HEK293 (cell line): ENCODE data around the gene FAM177B.
A peak's percentile ranks its signal among the peaks of the same experiment; 100 is the strongest.

Experiments used
- ELK4 ChIP-seq: IDR thresholded peaks from 2 replicates; pipeline ENCODE4 v1.6.1; 2011; ENCODE audit warnings: mild to moderate bottlenecking, low read depth, low read length, borderline replicate concordance
- INSM2 ChIP-seq: fragments of 450-650 bp; formaldehyde crosslinking; IDR thresholded peaks from 2 replicates; pipeline ENCODE4 v1.5.1; 2016; ENCODE audit warnings: missing biosample characterization, missing genetic modification characterization
- MZF1 ChIP-seq: fragments of 450-650 bp; formaldehyde crosslinking; IDR thresholded peaks from 2 replicates; pipeline ENCODE4 v1.5.1; 2017; ENCODE audit warnings: missing biosample characterization, missing genetic modification characterization, borderline replicate concordance
- SP7 ChIP-seq: fragments of 450-650 bp; formaldehyde crosslinking; IDR thresholded peaks from 2 replicates; pipeline ENCODE4 v1.5.1; 2016; ENCODE audit warnings: missing biosample characterization, missing genetic modification characterization
- TRIM28 ChIP-seq: IDR thresholded peaks from 2 replicates; pipeline ENCODE4 v1.6.1; 2011; ENCODE audit warnings: low read length, control low read depth, borderline replicate concordance
- ZBTB17 ChIP-seq: fragments of 450-650 bp; formaldehyde crosslinking; IDR thresholded peaks from 2 replicates; pipeline ENCODE4 v1.5.1; 2016; ENCODE audit warnings: missing biosample characterization, missing genetic modification characterization
- ZBTB20 ChIP-seq: fragments of 450-650 bp; formaldehyde crosslinking; IDR thresholded peaks from 2 replicates; pipeline ENCODE4 v1.5.1; 2016; ENCODE audit warnings: missing biosample characterization, missing genetic modification characterization
- ZBTB26 ChIP-seq: fragments of 450-650 bp; formaldehyde crosslinking; optimal IDR thresholded peaks from 2 replicates; pipeline ENCODE3; 2016; ENCODE audit warnings: missing biosample characterization, mild to moderate bottlenecking, missing genetic modification characterization
- ZBTB48 ChIP-seq: fragments of 450-650 bp; formaldehyde crosslinking; IDR thresholded peaks from 2 replicates; pipeline ENCODE4 v1.5.1; 2016; ENCODE audit warnings: missing biosample characterization, missing genetic modification characterization
- ZBTB6 ChIP-seq: fragments of 450-650 bp; formaldehyde crosslinking; IDR thresholded peaks from 2 replicates; pipeline ENCODE4 v1.5.1; 2017; ENCODE audit warnings: missing biosample characterization, missing genetic modification characterization
- ZIC2 ChIP-seq: fragments of 450-650 bp; formaldehyde crosslinking; IDR thresholded peaks from 2 replicates; pipeline ENCODE4 v1.5.1; 2016; ENCODE audit warnings: missing biosample characterization, missing genetic modification characterization
- ZNF10 ChIP-seq: fragments of 450-650 bp; formaldehyde crosslinking; IDR thresholded peaks from 2 replicates; pipeline ENCODE4 v1.5.1; 2017; ENCODE audit warnings: missing biosample characterization, missing genetic modification characterization
- ZNF114 ChIP-seq: fragments of 450-650 bp; formaldehyde crosslinking; IDR thresholded peaks from 2 replicates; pipeline ENCODE4 v1.5.0; 2017; ENCODE audit warnings: missing biosample characterization, missing genetic modification characterization
- ZNF133 ChIP-seq: fragments of 450-650 bp; formaldehyde crosslinking; IDR thresholded peaks from 2 replicates; pipeline ENCODE4 v1.5.1; 2016; ENCODE audit warnings: missing biosample characterization, missing genetic modification characterization
- ZNF174 ChIP-seq: fragments of 450-650 bp; formaldehyde crosslinking; IDR thresholded peaks from 2 replicates; pipeline ENCODE4 v1.5.0; 2017; ENCODE audit warnings: missing biosample characterization, mild to moderate bottlenecking, missing genetic modification characterization
- ZNF239 ChIP-seq: fragments of 450-650 bp; formaldehyde crosslinking; IDR thresholded peaks from 2 replicates; pipeline ENCODE4 v1.5.1; 2016; ENCODE audit warnings: missing biosample characterization, missing genetic modification characterization
- ZNF335 ChIP-seq: fragments of 450-650 bp; formaldehyde crosslinking; conservative IDR thresholded peaks from 2 replicates; pipeline ENCODE4 v1.5.1; 2016; ENCODE audit warnings: missing biosample characterization, missing genetic modification characterization
- ZNF37A ChIP-seq: fragments of 450-650 bp; IDR thresholded peaks from 2 replicates; pipeline ENCODE4 v1.5.1; 2018; ENCODE audit warnings: missing biosample characterization, missing genetic modification characterization
- ZNF394 ChIP-seq: fragments of 450-650 bp; formaldehyde crosslinking; IDR thresholded peaks from 2 replicates; pipeline ENCODE4 v1.5.1; 2016; ENCODE audit warnings: missing biosample characterization, missing genetic modification characterization, mild to moderate bottlenecking, moderate library complexity, borderline replicate concordance
- ZNF560 ChIP-seq: fragments of 450-650 bp; formaldehyde crosslinking; IDR thresholded peaks from 2 replicates; pipeline ENCODE4 v1.5.1; 2017; ENCODE audit warnings: missing biosample characterization, missing genetic modification characterization, borderline replicate concordance
- ZNF580 ChIP-seq: fragments of 450-650 bp; formaldehyde crosslinking; IDR thresholded peaks from 2 replicates; pipeline ENCODE4 v1.5.1; 2016; ENCODE audit warnings: missing biosample characterization, missing genetic modification characterization
- ZNF621 ChIP-seq: fragments of 450-650 bp; formaldehyde crosslinking; IDR thresholded peaks from 2 replicates; pipeline ENCODE4 v1.5.1; 2017; ENCODE audit warnings: missing biosample characterization, missing genetic modification characterization
- ZNF692 ChIP-seq: fragments of 450-650 bp; formaldehyde crosslinking; IDR thresholded peaks from 2 replicates; pipeline ENCODE4 v1.5.1; 2016; ENCODE audit warnings: missing biosample characterization, missing genetic modification characterization
- ZNF707 ChIP-seq: fragments of 450-650 bp; formaldehyde crosslinking; IDR thresholded peaks from 2 replicates; pipeline ENCODE4 v1.5.1; 2016; ENCODE audit warnings: missing biosample characterization, missing genetic modification characterization
- ZNF76 ChIP-seq: fragments of 450-650 bp; formaldehyde crosslinking; IDR thresholded peaks from 2 replicates; pipeline ENCODE4; 2016; ENCODE audit warnings: low read depth, missing biosample characterization, missing genetic modification characterization, borderline replicate concordance
- ZSCAN18 ChIP-seq: fragments of 450-650 bp; formaldehyde crosslinking; IDR thresholded peaks from 2 replicates; pipeline ENCODE4 v1.5.1; 2016; ENCODE audit warnings: missing biosample characterization, missing genetic modification characterization
- ZSCAN5A ChIP-seq: fragments of 450-650 bp; formaldehyde crosslinking; IDR thresholded peaks from 2 replicates; pipeline ENCODE4 v1.5.1; 2016; ENCODE audit warnings: missing biosample characterization, missing genetic modification characterization

Gene FAM177B

GRCh38 chr1:222784916-222785315 is 47.9 kb downstream of the FAM177B start (continued):
- TF ChIP-seq INSM2 (tag by site-specific recombination): no peak
- no peak for TF ChIP-seq ZNF621 (tag by site-specific recombination)
- no peak for TF ChIP-seq ZNF394
- no peak for TF ChIP-seq ZNF133 (tag by site-specific recombination)
- no peak for TF ChIP-seq ZNF114 (tag by site-specific recombination)
- TF ChIP-seq ELK4: no peak
- no peak for TF ChIP-seq ZNF239 (tag by site-specific recombination)
- no peak for TF ChIP-seq ZNF10 (tag by site-specific recombination)
- TF ChIP-seq ZNF692: peak; percentile 62
- no peak for TF ChIP-seq ZSCAN18
- TF ChIP-seq ZBTB6 (tag by site-specific recombination): no peak
- TF ChIP-seq ZBTB17 (tag by site-specific recombination): peak; percentile 57; the same call in 1 of the 2 replicates
- TF ChIP-seq ZNF174 (tag by site-specific recombination): no peak
- no peak for TF ChIP-seq ZSCAN5A (tag by site-specific recombination)
- peak; percentile 51; the same call in 1 of the 2 replicates for TF ChIP-seq SP7 (tag by site-specific recombination)
- peak; percentile 62; the same call in 1 of the 2 replicates for TF ChIP-seq ZBTB20 (tag by site-specific recombination)
- no peak for TF ChIP-seq ZNF335 (tag by site-specific recombination)
- TF ChIP-seq ZNF560: no peak
- no peak for TF ChIP-seq ZIC2 (tag by site-specific recombination)
- TF ChIP-seq ZNF707: no peak
- no peak for TF ChIP-seq ZBTB48 (tag by site-specific recombination)
- no peak for TF ChIP-seq ZNF76
- no peak for TF ChIP-seq TRIM28
- no peak for TF ChIP-seq ZBTB26 (tag by site-specific recombination)
- TF ChIP-seq MZF1 (tag by site-specific recombination): peak; percentile 40; the same call in 1 of the 2 replicates
- no peak for TF ChIP-seq ZNF580 (tag by site-specific recombination)
- no peak for TF ChIP-seq ZNF37A (tag by site-specific recombination)
